Fibroblast of lung (primary cell): ENCODE measurements around the gene CLSTN2. TPM values are rescaled to one million over a fixed set of nuclear protein-coding genes. Genes with fewer than 3 reads are reported as not detected.

ENCODE experiments used
- DNase-seq, 2 donors: peaks; one replicate each; pipeline versions ENCODE4 v3.0.0 to v3.0.0-alpha.2; 2010; ENCODE audit warnings: low read depth in 2 of 2
- H2AFZ ChIP-seq: 2 replicates; pipeline ENCODE4 v1.5.1; 2012; ENCODE audit warnings: low read length, control low read depth, inconsistent platforms
- H3K27ac ChIP-seq: 2 replicates; pipeline ENCODE4 v1.5.1; 2011; ENCODE audit warnings: low read length, control low read depth; ENCODE audit not compliant: insufficient read depth
- H3K27me3 ChIP-seq: 2 replicates; pipeline ENCODE4 v1.5.1; 2011; ENCODE audit warnings: mild to moderate bottlenecking, low read length; ENCODE audit not compliant: control insufficient read depth, insufficient read depth
- H3K36me3 ChIP-seq: 2 replicates; pipeline ENCODE4 v1.5.1; 2011; ENCODE audit warnings: low read length; ENCODE audit not compliant: control insufficient read depth, insufficient read depth
- H3K4me1 ChIP-seq: 2 replicates; pipeline ENCODE4 v1.5.1; 2011; ENCODE audit warnings: low read length; ENCODE audit not compliant: control insufficient read depth, insufficient read depth; ENCODE audit errors: extremely low read depth
- H3K4me2 ChIP-seq: 2 replicates; pipeline ENCODE4 v1.5.1; 2011; ENCODE audit warnings: low read length, control low read depth; ENCODE audit not compliant: insufficient read depth; ENCODE audit errors: extremely low read depth
- H3K4me3 ChIP-seq, 4 experiments: fragments of 200-600 bp in 1 of 4; sonication (generic) in 1 of 4; replicated peaks in 1 of 4; 2 replicates each; pipeline ENCODE4 v1.5.1; 2011 to 2016; ENCODE audit warnings: low read length in 4 of 4, low read depth in 3 of 4, mild to moderate bottlenecking in 3 of 4, control low read depth in 2 of 4, inconsistent platforms in 1 of 4, mixed read lengths in 1 of 4; ENCODE audit not compliant: insufficient read depth in 1 of 4; ENCODE audit errors: control extremely low read depth in 1 of 4
- H3K79me2 ChIP-seq: 2 replicates; pipeline ENCODE4 v1.5.1; 2012; ENCODE audit warnings: mild to moderate bottlenecking, low read length, inconsistent platforms; ENCODE audit not compliant: control insufficient read depth, insufficient read depth
- H3K9ac ChIP-seq: 2 replicates; pipeline ENCODE4 v1.5.1; 2011; ENCODE audit warnings: mild to moderate bottlenecking, low read length, control low read depth; ENCODE audit not compliant: insufficient read depth
- H3K9me3 ChIP-seq: 2 replicates; pipeline ENCODE4 v1.5.1; 2012; ENCODE audit warnings: low read depth, low read length; ENCODE audit not compliant: control insufficient read depth, insufficient read depth
- H4K20me1 ChIP-seq: 2 replicates; pipeline ENCODE4 v1.5.1; 2011; ENCODE audit warnings: low read length; ENCODE audit not compliant: control insufficient read depth, insufficient read depth; ENCODE audit errors: extremely low read depth
- EZH2 ChIP-seq: IDR thresholded peaks from 2 replicates; pipeline ENCODE4 v1.5.1; 2012; ENCODE audit warnings: low read length, control low read depth, mild to moderate bottlenecking; ENCODE audit errors: missing control alignments
- polyA plus RNA-seq, 2 donors: library from polyadenylated mRNA; depleted of rRNA in 1 of 2; stranded (reverse) in 1 of 2; unstranded in 1 of 2; fragments of >200 nt; gene quantifications; 2 replicates each; pipeline ENCODE4 v1.2.1, GENCODE V29; 2011 to 2012; ENCODE audit warnings: missing spikeins in 1 of 2
- total RNA-seq: library from RNA; depleted of rRNA; stranded (reverse); fragments of >200 nt; gene quantifications from 2 replicates; pipeline ENCODE4 v1.2.1, GENCODE V29; 2014
- TF ChIP-seq, protein P1 (sequence below), 2 donors: IDR thresholded peaks in 1 of 2; conservative IDR thresholded peaks in 1 of 2; 1 replicate in 1 of 2; 2 replicates in 1 of 2; pipeline ENCODE4 v1.5.1; 2011 to 2012; ENCODE audit warnings: low read length in 2 of 2, control low read depth in 1 of 2, inconsistent platforms in 1 of 2, low read depth in 1 of 2, mild to moderate bottlenecking in 1 of 2

CLSTN2 gene
- total and polyA plus RNA-seq, 2 donors (not counting 1 experiment from before 2014, with no cell fraction given), result under 0.01 to 1.3 TPM

- no peak overlapping the region for H3K9ac ChIP-seq
- H3K79me2 ChIP-seq, result no peaks in the 10 kb centered on the region
Measured at GRCh38 chr3:140265302-140265701, 330.3 kb downstream of the CLSTN2 start.

GRCh38 chr3:140268103-140268502, 333.1 kb downstream of the CLSTN2 start:
- Histone ChIP-seq H3K79me2 (no peaks in the 10 kb centered on the region), H3K27me3 (no peaks in the 10 kb centered on the region), H3K4me3 (no peak overlapping the region), H3K9ac (no peak overlapping the region), H3K9me3 (no peaks in the 10 kb centered on the region), H3K4me2 (no peak overlapping the region), H4K20me1 (no peaks in the 10 kb centered on the region), H3K36me3 (no peaks in the 10 kb centered on the region), H2AFZ (no peak overlapping the region), H3K4me1 (no peaks in the 10 kb centered on the region), H3K27ac (no peak overlapping the region)
- no peak for DNase-seq
- no peak for TF ChIP-seq EZH2
- TF ChIP-seq, protein P1, sequence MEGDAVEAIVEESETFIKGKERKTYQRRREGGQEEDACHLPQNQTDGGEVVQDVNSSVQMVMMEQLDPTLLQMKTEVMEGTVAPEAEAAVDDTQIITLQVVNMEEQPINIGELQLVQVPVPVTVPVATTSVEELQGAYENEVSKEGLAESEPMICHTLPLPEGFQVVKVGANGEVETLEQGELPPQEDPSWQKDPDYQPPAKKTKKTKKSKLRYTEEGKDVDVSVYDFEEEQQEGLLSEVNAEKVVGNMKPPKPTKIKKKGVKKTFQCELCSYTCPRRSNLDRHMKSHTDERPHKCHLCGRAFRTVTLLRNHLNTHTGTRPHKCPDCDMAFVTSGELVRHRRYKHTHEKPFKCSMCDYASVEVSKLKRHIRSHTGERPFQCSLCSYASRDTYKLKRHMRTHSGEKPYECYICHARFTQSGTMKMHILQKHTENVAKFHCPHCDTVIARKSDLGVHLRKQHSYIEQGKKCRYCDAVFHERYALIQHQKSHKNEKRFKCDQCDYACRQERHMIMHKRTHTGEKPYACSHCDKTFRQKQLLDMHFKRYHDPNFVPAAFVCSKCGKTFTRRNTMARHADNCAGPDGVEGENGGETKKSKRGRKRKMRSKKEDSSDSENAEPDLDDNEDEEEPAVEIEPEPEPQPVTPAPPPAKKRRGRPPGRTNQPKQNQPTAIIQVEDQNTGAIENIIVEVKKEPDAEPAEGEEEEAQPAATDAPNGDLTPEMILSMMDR (conservative IDR thresholded peaks at IDR 0.05 in 1 of 2, IDR thresholded peaks at IDR 0.05 in 1 of 2; ENCODE audit: low read depth in 1 of 2, low read length in 2 of 2), result no peak

More at GRCh38 chr3:140265302-140265701, 330.3 kb downstream of the CLSTN2 start:
- H3K4me3 ChIP-seq, result no peak overlapping the region
- no peaks in the 10 kb centered on the region for H4K20me1 ChIP-seq
- H3K4me2 ChIP-seq, result no peak overlapping the region
- no peak for TF ChIP-seq EZH2
- TF ChIP-seq, protein P1 (conservative IDR thresholded peaks at IDR 0.05 in 1 of 2, IDR thresholded peaks at IDR 0.05 in 1 of 2; ENCODE audit: low read depth in 1 of 2, low read length in 2 of 2), result no peak
- no peak overlapping the region for H2AFZ ChIP-seq
- no peak for DNase-seq
- no peaks in the 10 kb centered on the region for H3K27me3 ChIP-seq
- no peak overlapping the region for H3K27ac ChIP-seq
- no peaks in the 10 kb centered on the region for H3K9me3 ChIP-seq
- no peaks in the 10 kb centered on the region for H3K4me1 ChIP-seq
- H3K36me3 ChIP-seq, result no peaks in the 10 kb centered on the region

- H3K9me3 ChIP-seq, result no peaks in the 10 kb centered on the region
- TF ChIP-seq, protein P1 (conservative IDR thresholded peaks at IDR 0.05 in 1 of 2, IDR thresholded peaks at IDR 0.05 in 1 of 2; ENCODE audit: low read depth in 1 of 2, low read length in 2 of 2), result no peak
- no peak for TF ChIP-seq EZH2
- no peaks in the 10 kb centered on the region for H3K79me2 ChIP-seq
- no peak overlapping the region for H3K4me2 ChIP-seq
- no peak overlapping the region for H3K4me3 ChIP-seq
- H3K27me3 ChIP-seq, result no peaks in the 10 kb centered on the region
- no peak overlapping the region for H2AFZ ChIP-seq
- no peaks in the 10 kb centered on the region for H4K20me1 ChIP-seq
- DNase-seq, result no peak
- H3K9ac ChIP-seq, result no peak overlapping the region
- no peaks in the 10 kb centered on the region for H3K4me1 ChIP-seq
- no peak overlapping the region for H3K27ac ChIP-seq
- H3K36me3 ChIP-seq, result no peaks in the 10 kb centered on the region
Measured at GRCh38 chr3:140268610-140269009, 333.6 kb downstream of the CLSTN2 start.
